A673 (cell line): ENCODE measurements around the gene ILF3. TPM values are rescaled to one million over a fixed set of nuclear protein-coding genes. Genes with fewer than 3 reads are reported as not detected.

ENCODE experiments used
- BruUV-seq: library from RNA; stranded (reverse); fragments of 400-500 nt; replicated peaks from 2 replicates; lab custom pipeline; 2021; lab: Mats Ljungman, UMichigan
- CTCF ChIA-PET: fragments of 300-600 bp; sonication (Branson Sonifier 250); formaldehyde crosslinking; loops from one replicate; lab custom pipeline; 2022; ENCODE audit warnings: antibody characterized with exemption; lab: Charles Lee
- POLR2A ChIA-PET: fragments of 300-600 bp; sonication (Branson Sonifier 250); formaldehyde crosslinking; loops from one replicate; lab custom pipeline; 2022; ENCODE audit warnings: antibody characterized with exemption; ENCODE audit not compliant: low non-redundant PET; lab: Charles Lee
- DNase-seq: peaks from one replicate; pipeline ENCODE4 v3.0.0-alpha.2; 2015; ENCODE audit warnings: low spot score
- H3K27ac ChIP-seq: fragments of 200-600 bp; sonication (generic); 2 replicates; pipeline ENCODE4 v1.5.1; 2016; ENCODE audit warnings: mixed run types, low read depth, mild to moderate bottlenecking, mixed read lengths, antibody characterized with exemption, low read length; ENCODE audit not compliant: poor library complexity, severe bottlenecking
- H3K27me3 ChIP-seq: fragments of 200-600 bp; sonication (generic); replicated peaks from 2 replicates; pipeline ENCODE4 v1.6.1; 2017; ENCODE audit warnings: mixed run types, low read depth, mild to moderate bottlenecking, mixed read lengths, antibody characterized with exemption, low read length; ENCODE audit not compliant: insufficient read depth, poor library complexity
- H3K36me3 ChIP-seq: fragments of 200-600 bp; sonication (generic); 2 replicates; pipeline ENCODE4 v1.6.1; 2016; ENCODE audit warnings: mixed run types, mild to moderate bottlenecking, mixed read lengths, antibody characterized with exemption, low read length; ENCODE audit not compliant: insufficient read depth, poor library complexity, severe bottlenecking
- H3K4me1 ChIP-seq: fragments of 200-600 bp; sonication (generic); 2 replicates; pipeline ENCODE4 v1.6.1; 2017; ENCODE audit warnings: mixed run types, mild to moderate bottlenecking, mixed read lengths, antibody characterized with exemption, low read length; ENCODE audit not compliant: insufficient read depth, poor library complexity, severe bottlenecking
- H3K4me3 ChIP-seq: fragments of 200-600 bp; sonication (generic); 2 replicates; pipeline ENCODE4 v1.5.1; 2016; ENCODE audit warnings: low read depth, mixed run types, mild to moderate bottlenecking, mixed read lengths, low read length; ENCODE audit not compliant: poor library complexity, severe bottlenecking
- H3K9me3 ChIP-seq: fragments of 200-600 bp; sonication (generic); 2 replicates; pipeline ENCODE4 v1.6.1; 2016; ENCODE audit warnings: mixed run types, low read depth, mild to moderate bottlenecking, mixed read lengths, antibody characterized with exemption, low read length; ENCODE audit not compliant: poor library complexity, severe bottlenecking
- EZH2 ChIP-seq: fragments of 200-600 bp; sonication (generic); IDR thresholded peaks from 2 replicates; pipeline ENCODE4 v1.6.1; 2017; ENCODE audit warnings: borderline replicate concordance, low read depth, mild to moderate bottlenecking, mixed read lengths, antibody characterized with exemption, low read length; ENCODE audit not compliant: poor library complexity, severe bottlenecking
- intact Hi-C: fragments of 100-400 bp; cut with micrococcal nuclease; formaldehyde crosslinking; loops from one replicate; pipeline ENCODE4 v1.10.0; 2022; ENCODE audit not compliant: unreplicated experiment
- total RNA-seq: library from RNA; stranded (reverse); gene quantifications from 2 replicates; pipeline ENCODE4 v1.2.3, GENCODE V29; 2021
- TF ChIP-seq, protein P1 (sequence below): fragments of 300-800, 200-600 bp; sonication (generic); conservative IDR thresholded peaks from 2 replicates; pipeline ENCODE4 v1.5.1; 2017; ENCODE audit warnings: low read depth, mild to moderate bottlenecking, antibody characterized with exemption, low read length, moderate library complexity, mixed read lengths

Gene ILF3
- total RNA-seq, 1 experiment from 2014 or later = 683 TPM

DNA sequence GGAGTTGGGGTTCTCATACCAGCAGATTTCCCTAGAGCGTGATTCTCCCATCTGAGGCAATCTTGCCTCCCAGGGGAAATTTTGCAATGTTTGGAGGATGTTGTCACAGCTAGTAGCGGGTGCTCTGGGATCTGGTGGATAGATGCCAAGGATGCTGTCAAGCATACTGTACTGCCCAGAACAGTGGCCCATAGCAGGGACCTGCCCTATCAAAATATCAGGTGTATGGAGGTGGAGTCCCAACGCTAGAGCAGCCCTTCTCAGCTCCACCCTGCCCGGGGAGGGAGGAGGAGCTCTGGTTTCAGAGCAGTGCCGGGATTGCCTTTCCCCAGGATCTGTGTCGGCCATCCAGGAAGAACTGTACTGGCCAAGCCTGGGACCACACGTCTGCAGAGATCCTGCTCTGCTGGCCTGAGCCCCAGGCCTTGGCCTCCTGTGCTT is 36.2 kb downstream of the ILF3 start:
- Histone ChIP-seq H3K36me3 (peaks cover 75% of the 10 kb centered on the region), H3K9me3 (no peaks in the 10 kb centered on the region), H3K27ac (no peak overlapping the region), H3K4me3 (no peak overlapping the region), H3K27me3 (no peaks in the 10 kb centered on the region), H3K4me1 (peaks cover 5% of the 10 kb centered on the region)
- no TSS peak for BruUV-seq
- peak; percentile 51 for DNase-seq
- CTCF ChIA-PET = no interaction called here
- POLR2A ChIA-PET = no interaction called here
- intact Hi-C loops = no loop called here
- TF ChIP-seq, protein P1, sequence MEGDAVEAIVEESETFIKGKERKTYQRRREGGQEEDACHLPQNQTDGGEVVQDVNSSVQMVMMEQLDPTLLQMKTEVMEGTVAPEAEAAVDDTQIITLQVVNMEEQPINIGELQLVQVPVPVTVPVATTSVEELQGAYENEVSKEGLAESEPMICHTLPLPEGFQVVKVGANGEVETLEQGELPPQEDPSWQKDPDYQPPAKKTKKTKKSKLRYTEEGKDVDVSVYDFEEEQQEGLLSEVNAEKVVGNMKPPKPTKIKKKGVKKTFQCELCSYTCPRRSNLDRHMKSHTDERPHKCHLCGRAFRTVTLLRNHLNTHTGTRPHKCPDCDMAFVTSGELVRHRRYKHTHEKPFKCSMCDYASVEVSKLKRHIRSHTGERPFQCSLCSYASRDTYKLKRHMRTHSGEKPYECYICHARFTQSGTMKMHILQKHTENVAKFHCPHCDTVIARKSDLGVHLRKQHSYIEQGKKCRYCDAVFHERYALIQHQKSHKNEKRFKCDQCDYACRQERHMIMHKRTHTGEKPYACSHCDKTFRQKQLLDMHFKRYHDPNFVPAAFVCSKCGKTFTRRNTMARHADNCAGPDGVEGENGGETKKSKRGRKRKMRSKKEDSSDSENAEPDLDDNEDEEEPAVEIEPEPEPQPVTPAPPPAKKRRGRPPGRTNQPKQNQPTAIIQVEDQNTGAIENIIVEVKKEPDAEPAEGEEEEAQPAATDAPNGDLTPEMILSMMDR = no peak
- TF ChIP-seq EZH2 = no peak

DNA sequence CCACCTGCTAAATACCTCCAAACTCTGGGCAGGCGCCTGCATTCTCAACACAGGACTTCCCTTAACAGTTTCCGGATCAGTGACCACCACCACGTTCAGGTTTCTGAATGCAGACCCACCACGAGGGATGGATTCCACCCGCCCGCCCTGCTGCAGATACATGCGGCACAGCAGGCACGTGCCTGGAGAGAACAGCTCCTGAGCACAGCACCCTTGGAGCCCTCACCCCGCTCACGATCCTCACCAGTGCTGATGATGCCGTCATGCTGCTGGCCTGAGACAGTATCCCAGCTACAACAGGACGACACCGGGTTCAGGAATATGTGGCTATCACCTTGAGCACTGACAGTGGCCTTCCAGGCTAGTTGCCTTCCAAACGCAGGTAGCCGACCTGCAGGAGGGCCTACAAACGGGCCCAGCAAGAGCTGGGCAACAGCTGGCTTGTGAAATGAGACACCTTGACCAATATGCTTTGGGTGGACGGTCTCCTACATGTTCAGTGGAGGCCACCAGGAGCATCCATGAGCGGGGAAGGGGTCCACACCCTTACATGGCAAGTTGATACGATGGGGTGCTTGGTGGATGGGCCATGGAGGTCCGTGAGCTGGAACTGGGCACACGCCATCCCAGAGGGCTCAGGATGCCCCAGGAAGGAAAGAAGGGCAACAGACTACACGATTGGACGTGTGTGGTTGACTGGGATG is 37.2 kb downstream of the ILF3 start:
- Histone ChIP-seq H3K27me3 (no peaks in the 10 kb centered on the region), H3K4me3 (no peak overlapping the region), H3K27ac (no peak overlapping the region), H3K4me1 (peaks cover 10% of the 10 kb centered on the region), H3K9me3 (no peaks in the 10 kb centered on the region), H3K36me3 (peaks cover 65% of the 10 kb centered on the region)
- no peak for TF ChIP-seq EZH2
- TF ChIP-seq, protein P1 = no peak
- no peak for DNase-seq
- intact Hi-C loops = no loop called here
- no TSS peak for BruUV-seq
- CTCF ChIA-PET = no interaction called here
- POLR2A ChIA-PET = no interaction called here

DNA sequence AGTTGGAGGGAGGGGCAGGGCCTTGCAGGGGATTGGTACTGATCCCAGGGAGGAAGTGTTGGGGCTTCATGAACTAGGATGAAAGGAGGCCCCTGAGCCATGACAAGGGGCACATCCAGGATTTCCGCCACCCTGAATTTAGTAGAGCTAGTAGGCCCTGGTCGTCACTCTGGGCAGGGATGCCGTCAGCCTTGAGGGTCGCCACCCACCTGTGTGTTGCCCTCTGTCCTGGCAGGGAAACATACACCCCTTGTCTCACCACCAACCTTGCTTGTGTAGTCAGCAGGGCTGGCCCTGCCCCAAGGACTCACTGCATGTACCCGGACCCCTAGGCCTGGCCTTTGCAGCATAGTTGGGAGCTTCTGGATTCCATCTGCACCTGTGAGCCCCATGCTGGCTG is 37.7 kb downstream of the ILF3 start:
- TF ChIP-seq, protein P1 = no peak
- TF ChIP-seq EZH2 = no peak
- intact Hi-C loops = no loop called here
- no peak overlapping the region for H3K27ac ChIP-seq
- H3K9me3 ChIP-seq = no peaks in the 10 kb centered on the region
- no TSS peak for BruUV-seq
- no peaks in the 10 kb centered on the region for H3K27me3 ChIP-seq
- ChIA-PET CTCF (no interaction called here), POLR2A (no interaction called here)
- H3K36me3 ChIP-seq = peaks cover 59% of the 10 kb centered on the region
- no peak for DNase-seq
- H3K4me1 ChIP-seq = peaks cover 10% of the 10 kb centered on the region
- H3K4me3 ChIP-seq = no peak overlapping the region
